Upper lobe of left lung (tissue), 4 donors: Measurements from ENCODE around the gene SIRPA.

Experiments
- POLR2A ChIP-seq, 4 donors: fragments of 450-650 bp; IDR thresholded peaks; one replicate each; pipeline ENCODE4 v1.5.1; 2016 to 2017; ENCODE audit warnings: antibody characterized with exemption in 4 of 4, mild to moderate bottlenecking in 2 of 4
- POLR2AphosphoS5 ChIP-seq, 2 donors: sonication (generic); formaldehyde crosslinking; IDR thresholded peaks; one replicate each; pipeline ENCODE4 v1.5.1; 2017; ENCODE audit warnings: antibody characterized with exemption in 2 of 2
- TF ChIP-seq, protein P1 (sequence below), 6 experiments: fragments of 450-650 bp in 4 of 6; fragments of 200-600 bp in 2 of 6; sonication (generic) in 2 of 6; IDR thresholded peaks; one replicate each; pipeline ENCODE4 v1.5.1; 2016 to 2019; ENCODE audit warnings: antibody characterized with exemption in 6 of 6

DNA sequence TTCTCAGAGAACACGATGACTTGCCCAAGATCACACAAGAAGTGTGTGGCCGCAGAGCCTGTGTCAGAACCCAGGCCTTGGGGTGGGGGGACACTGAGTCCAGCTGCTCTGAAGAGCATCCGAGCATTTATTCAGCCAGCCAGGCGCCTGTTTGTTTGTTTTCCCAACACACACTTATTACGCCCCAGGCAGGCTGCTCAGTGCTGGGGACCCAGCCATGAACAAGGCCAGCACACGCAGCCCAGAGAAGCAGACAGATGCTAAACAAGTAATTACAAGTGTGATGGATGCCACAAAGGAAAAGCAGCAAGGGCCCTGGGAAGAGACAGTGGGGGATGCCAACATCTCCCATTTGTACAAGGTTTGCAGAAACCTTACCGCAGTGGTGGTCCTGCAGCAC is 19.4 kb upstream of the SIRPA start:
- TF ChIP-seq, protein P1, sequence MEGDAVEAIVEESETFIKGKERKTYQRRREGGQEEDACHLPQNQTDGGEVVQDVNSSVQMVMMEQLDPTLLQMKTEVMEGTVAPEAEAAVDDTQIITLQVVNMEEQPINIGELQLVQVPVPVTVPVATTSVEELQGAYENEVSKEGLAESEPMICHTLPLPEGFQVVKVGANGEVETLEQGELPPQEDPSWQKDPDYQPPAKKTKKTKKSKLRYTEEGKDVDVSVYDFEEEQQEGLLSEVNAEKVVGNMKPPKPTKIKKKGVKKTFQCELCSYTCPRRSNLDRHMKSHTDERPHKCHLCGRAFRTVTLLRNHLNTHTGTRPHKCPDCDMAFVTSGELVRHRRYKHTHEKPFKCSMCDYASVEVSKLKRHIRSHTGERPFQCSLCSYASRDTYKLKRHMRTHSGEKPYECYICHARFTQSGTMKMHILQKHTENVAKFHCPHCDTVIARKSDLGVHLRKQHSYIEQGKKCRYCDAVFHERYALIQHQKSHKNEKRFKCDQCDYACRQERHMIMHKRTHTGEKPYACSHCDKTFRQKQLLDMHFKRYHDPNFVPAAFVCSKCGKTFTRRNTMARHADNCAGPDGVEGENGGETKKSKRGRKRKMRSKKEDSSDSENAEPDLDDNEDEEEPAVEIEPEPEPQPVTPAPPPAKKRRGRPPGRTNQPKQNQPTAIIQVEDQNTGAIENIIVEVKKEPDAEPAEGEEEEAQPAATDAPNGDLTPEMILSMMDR (IDR thresholded peaks at IDR 0.05) = no peak
- TF ChIP-seq POLR2AphosphoS5 (IDR thresholded peaks at IDR 0.05) (no peak), POLR2A (IDR thresholded peaks at IDR 0.05) (no peak)
